HG03097 (cell line): ENCODE measurements around the gene RAD51B.
"Not testable (repeated sequence)": the region's sequence is repeated elsewhere in the genome, so short reads cannot be mapped to it uniquely, and the experiment has no call there.

Source experiments
- ATAC-seq: cut with Tn5 transposase; IDR thresholded peaks from one replicate; pipeline ENCODE4 v1.9.1; 2021; ENCODE audit not compliant: unreplicated experiment, low FRiP score

Gene RAD51B

GRCh38 chr14:68015356-68016254 lies 196.0 kb downstream of the RAD51B start:
- no peak for ATAC-seq

GRCh38 chr14:68016255-68016914 lies 196.8 kb downstream of the RAD51B start:
- no peak for ATAC-seq

GRCh38 chr14:68018598-68018997 lies 199.0 kb downstream of the RAD51B start:
- no peak for ATAC-seq

GRCh38 chr14:68020493-68020892 lies 200.9 kb downstream of the RAD51B start:
- ATAC-seq: no peak

GRCh38 chr14:68020999-68021663 lies 201.6 kb downstream of the RAD51B start:
- no peak for ATAC-seq

GRCh38 chr14:68027276-68027675 lies 207.7 kb downstream of the RAD51B start:
- no peak for ATAC-seq

GRCh38 chr14:68028075-68028474 lies 208.5 kb downstream of the RAD51B start:
- no peak for ATAC-seq

- not testable (repeated sequence) for ATAC-seq
Observed at GRCh38 chr14:68031011-68031410, 211.4 kb downstream of the RAD51B start.

- no peak for ATAC-seq
Observed at GRCh38 chr14:68032154-68032553, 212.6 kb downstream of the RAD51B start.

- ATAC-seq: no peak
Observed at GRCh38 chr14:68033336-68033932, 213.9 kb downstream of the RAD51B start.

GRCh38 chr14:68034896-68035295 lies 215.3 kb downstream of the RAD51B start:
- no peak for ATAC-seq

- no peak for ATAC-seq
Observed at GRCh38 chr14:68036202-68036601, 216.6 kb downstream of the RAD51B start.

- no peak for ATAC-seq
Observed at GRCh38 chr14:68039593-68039992, 220.0 kb downstream of the RAD51B start.

GRCh38 chr14:68040633-68041369 lies 221.2 kb downstream of the RAD51B start:
- no peak for ATAC-seq

- ATAC-seq: no peak
Observed at GRCh38 chr14:68041876-68042354, 222.3 kb downstream of the RAD51B start.

- ATAC-seq: no peak
Observed at GRCh38 chr14:68042586-68043210, 223.1 kb downstream of the RAD51B start.

GRCh38 chr14:68043752-68044151 lies 224.2 kb downstream of the RAD51B start:
- no peak for ATAC-seq

GRCh38 chr14:68047906-68048305 lies 228.3 kb downstream of the RAD51B start:
- ATAC-seq: no peak

GRCh38 chr14:68048815-68049214 lies 229.2 kb downstream of the RAD51B start:
- ATAC-seq: not testable (repeated sequence)

GRCh38 chr14:68050177-68050576 lies 230.6 kb downstream of the RAD51B start:
- ATAC-seq: no peak
